ENCODE data around the gene TMEM219.

- TF ChIP-seq GATA2 (IDR thresholded peaks at IDR 0.05; ENCODE audit: low read depth, low read length) = no peak
- TF ChIP-seq GATA3 (IDR thresholded peaks at IDR 0.05; ENCODE audit: low read depth, low read length) = no peak
These were observed 29.1 kb downstream of the TMEM219 start for GRCh38 chr16:29990883-29991570.

Measured in SH-SY5Y (cell line).